GM21367 (cell line): Measurements from ENCODE around the gene KLRG1.

Experiments
- ATAC-seq: cut with Tn5 transposase; IDR thresholded peaks from one replicate; pipeline ENCODE4 v1.9.1; 2021; ENCODE audit not compliant: unreplicated experiment

Gene KLRG1

DNA sequence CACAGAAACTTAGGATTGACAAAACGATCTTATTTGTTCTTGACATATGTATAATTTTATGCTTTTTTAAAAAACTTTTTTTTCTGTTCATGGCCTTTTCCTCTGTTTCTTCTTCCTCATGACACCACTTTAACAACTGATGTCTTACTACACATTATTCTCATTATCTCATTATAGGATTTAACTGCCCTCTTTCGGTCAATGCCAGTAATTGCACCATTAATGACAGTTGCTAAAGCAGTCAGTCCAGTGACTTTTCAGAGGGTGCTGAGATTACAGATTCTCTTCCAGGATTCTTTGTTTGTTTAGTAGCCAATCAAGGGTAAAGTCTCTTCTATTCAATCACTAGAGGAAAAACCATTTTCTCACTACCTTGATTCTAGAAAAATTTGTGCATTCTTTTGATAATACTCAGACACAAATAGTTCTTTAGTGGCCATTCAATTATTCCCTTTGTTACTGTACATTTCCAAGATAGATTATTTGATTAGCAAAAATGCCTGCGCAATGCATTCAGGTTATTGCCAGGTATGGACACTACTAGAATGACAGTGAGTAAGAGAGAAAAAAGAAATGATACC lies 50.1 kb downstream of the KLRG1 start:
- ATAC-seq: no peak

DNA sequence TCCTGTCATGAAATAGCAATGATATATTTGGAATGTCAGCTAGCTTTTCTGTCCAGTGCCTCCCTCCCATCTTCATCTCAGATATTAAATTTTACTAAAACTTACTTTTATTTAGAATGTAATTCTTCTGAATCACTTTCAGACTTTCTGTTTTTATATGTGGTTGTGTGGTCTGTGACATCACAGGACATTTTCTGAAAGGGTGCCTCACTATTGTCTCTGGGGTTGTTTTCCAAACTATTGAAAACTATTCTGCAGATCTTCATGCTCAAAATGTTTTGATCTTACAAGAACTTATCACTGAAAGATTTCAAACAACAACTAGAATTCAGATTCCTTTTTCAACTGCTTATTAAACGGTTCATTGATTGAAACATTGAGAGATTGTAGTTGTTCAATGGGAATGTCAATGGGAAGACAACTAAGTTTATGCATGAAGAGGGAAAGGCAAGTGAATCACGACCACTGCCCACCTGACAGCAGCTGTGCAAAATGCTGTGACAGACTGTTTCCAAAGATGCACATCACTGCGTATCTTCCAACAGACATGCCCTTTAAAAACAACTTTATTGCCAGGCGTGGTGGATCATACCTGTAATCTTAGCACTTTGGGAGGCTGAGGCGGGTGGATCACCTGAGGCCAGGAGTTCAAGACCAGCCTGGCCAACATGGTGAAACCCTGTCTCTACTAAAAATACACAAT lies 51.3 kb downstream of the KLRG1 start:
- no peak for ATAC-seq

DNA sequence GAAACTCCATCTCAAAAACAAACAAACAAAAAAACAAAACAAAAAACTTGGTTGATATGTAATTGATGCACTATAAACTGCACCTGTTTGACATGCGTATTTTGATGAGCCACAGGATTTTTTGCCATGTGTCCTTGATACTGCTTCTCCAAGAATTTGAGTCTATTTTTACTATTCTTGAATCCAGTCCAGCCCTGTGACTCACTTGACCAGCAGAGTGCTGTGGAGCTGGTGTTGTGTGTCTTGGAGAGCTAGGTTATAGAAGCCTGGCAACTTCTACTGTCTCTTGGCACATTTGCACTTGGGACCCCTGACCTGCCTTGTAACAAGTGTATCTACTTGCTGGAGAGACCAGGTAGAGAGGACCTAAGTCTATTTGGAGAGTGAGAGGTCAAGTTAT lies 52.0 kb downstream of the KLRG1 start:
- ATAC-seq: no peak

GRCh38 chr12:9043766-9044165 lies 54.4 kb downstream of the KLRG1 start:
- ATAC-seq: no peak

DNA sequence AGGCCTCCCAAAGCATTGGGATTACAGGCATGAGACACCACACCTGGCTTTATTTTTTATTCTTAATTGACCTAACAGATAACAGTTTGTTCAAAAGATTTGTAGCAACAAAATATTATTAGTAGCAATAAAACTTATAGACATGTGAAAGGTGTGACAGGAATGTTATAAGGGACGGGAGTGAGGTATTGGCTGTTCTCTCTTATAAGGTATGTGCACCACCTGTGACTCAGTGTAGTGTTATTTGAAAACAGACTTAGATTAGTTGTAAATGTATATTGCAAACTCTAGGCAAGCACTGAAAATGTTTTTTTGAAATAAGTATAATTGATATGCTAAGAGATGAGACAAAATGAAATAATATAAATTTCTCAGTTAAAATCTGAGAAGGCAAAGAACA lies 57.8 kb downstream of the KLRG1 start:
- ATAC-seq: no peak

GRCh38 chr12:9048930-9049329 lies 59.6 kb downstream of the KLRG1 start:
- ATAC-seq: no peak

- no peak for ATAC-seq
Observed at GRCh38 chr12:9049520-9050133, 60.3 kb downstream of the KLRG1 start.

- ATAC-seq: no peak
Observed at GRCh38 chr12:9050521-9051157, 61.3 kb downstream of the KLRG1 start.

DNA sequence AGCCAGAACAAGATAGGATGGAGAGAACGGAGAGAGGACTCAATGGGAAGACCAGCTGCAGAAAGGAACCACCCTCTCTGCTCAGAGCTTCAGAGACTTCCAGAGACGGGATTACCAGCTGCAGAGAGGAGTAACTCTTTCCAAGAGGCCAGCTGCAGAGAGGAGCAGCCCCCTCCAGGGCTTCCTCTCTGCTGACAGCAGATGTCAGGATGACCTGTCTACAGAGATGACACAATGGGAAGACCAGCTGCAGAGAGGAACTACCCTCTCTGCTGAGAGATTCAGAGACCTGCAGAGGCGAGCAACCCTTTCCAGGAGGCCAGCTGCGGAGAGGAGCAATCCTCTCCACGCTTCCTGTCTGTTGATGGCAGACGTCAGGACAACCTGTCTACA lies 61.8 kb downstream of the KLRG1 start:
- ATAC-seq: no peak

- ATAC-seq: no peak
Observed at GRCh38 chr12:9052610-9053009, 63.3 kb downstream of the KLRG1 start.
